Measurements from ENCODE around the gene ZNF8. TPM values are rescaled to one million over a fixed set of nuclear protein-coding genes. Genes with fewer than 3 reads are reported as not detected.

ZNF8 gene
- total RNA-seq, 4 donors from 2014 or later: 5.6 to 11.6 (median 9.5) TPM

GRCh38 chr19:58319241-58319640 lies 40.5 kb downstream of the ZNF8 start:
- Histone ChIP-seq H3K9me3 (no peaks in the 10 kb centered on the region), H3K27me3 (no peaks in the 10 kb centered on the region), H3K27ac (no peak overlapping the region), H3K4me1 (no peaks in the 10 kb centered on the region), H3K4me3 (no peak overlapping the region), H3K36me3 (peaks cover 0 to 67% of the 10 kb centered on the region in 2 donors)
- WGBS, 2 donors (ENCODE audit: low coverage in 1 of 2): 100% methylated on average over 1 to 3 of the region's 10 CpGs
- ATAC-seq: no peak
- TF ChIP-seq POLR2AphosphoS5 (IDR thresholded peaks at IDR 0.05) (no peak), CTCF (IDR thresholded peaks at IDR 0.05) (no peak), EP300 (IDR thresholded peaks at IDR 0.05) (no peak), POLR2A (IDR thresholded peaks at IDR 0.05) (no peak)

DNA sequence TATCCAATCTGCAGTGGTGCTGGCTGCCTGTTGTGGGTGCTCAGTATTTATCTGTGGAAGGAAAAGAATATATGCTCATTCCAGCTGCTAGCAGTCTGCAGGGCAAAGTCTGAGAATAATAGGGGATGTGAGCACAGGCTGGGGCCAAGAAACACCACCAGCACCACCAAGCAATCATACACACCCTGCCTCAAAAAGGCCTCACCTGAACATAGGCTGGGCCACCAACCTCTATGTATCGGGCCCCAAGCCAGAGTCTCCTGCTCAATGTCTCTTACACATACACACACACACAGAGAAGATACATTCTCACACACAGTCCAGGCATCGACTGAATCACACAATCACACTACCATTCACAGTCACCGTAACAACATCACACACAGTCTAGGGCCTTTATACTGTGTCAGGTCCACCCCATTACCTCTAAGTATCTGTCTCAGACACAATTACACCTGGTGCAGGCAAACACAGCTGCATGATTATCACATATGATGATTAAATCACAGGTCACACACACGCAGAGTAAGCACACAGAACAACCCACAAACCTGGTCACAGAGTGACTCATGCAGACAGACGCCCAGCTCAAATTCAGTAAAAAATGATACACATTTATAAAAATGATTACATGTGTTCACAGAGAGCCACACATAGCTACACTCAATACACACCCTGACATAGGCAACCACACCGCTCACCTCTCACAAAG lies 46.7 kb downstream of the ZNF8 start:
- no peak for TF ChIP-seq POLR2A (IDR thresholded peaks at IDR 0.05)
- no peak for TF ChIP-seq EP300 (IDR thresholded peaks at IDR 0.05)
- TF ChIP-seq POLR2AphosphoS5 (IDR thresholded peaks at IDR 0.05): no peak
- no peak for TF ChIP-seq CTCF (IDR thresholded peaks at IDR 0.05)
- 87 to 89% methylated on average over 3 to 6 of the region's 6 CpGs for WGBS, 2 donors (ENCODE audit: low coverage in 1 of 2)
- no peaks in the 10 kb centered on the region for H3K9me3 ChIP-seq
- peaks cover 0 to 28% of the 10 kb centered on the region in 2 donors for H3K36me3 ChIP-seq
- H3K4me1 ChIP-seq: peaks cover 3 to 38% (median 15%) of the 10 kb centered on the region in 3 donors
- peak overlapping the region in 1 of 2 donors; percentile 75 for H3K4me3 ChIP-seq
- no peaks in the 10 kb centered on the region for H3K27me3 ChIP-seq
- no peak for ATAC-seq
- H3K27ac ChIP-seq: no peak overlapping the region

GRCh38 chr19:58326501-58326913 lies 47.8 kb downstream of the ZNF8 start:
- Histone ChIP-seq H3K27me3 (no peaks in the 10 kb centered on the region), H3K4me3 (peak overlapping the region; percentile 64 to 75), H3K4me1 (peaks cover 3 to 38% (median 15%) of the 10 kb centered on the region in 3 donors), H3K9me3 (no peaks in the 10 kb centered on the region), H3K27ac (peak overlapping the region in 3 of 4 donors; percentile 95 to 97 (median 97)), H3K36me3 (peaks cover 0 to 24% of the 10 kb centered on the region in 2 donors)
- WGBS, 2 donors (ENCODE audit: low coverage in 1 of 2): 3 to 30% methylated on average over 3 to 9 of the region's 9 CpGs
- no peak for TF ChIP-seq EP300 (IDR thresholded peaks at IDR 0.05)
- TF ChIP-seq POLR2AphosphoS5 (IDR thresholded peaks at IDR 0.05): no peak
- no peak for TF ChIP-seq POLR2A (IDR thresholded peaks at IDR 0.05)
- no peak for TF ChIP-seq CTCF (IDR thresholded peaks at IDR 0.05)
- no peak for ATAC-seq

GRCh38 chr19:58326914-58327726 lies 48.4 kb downstream of the ZNF8 start, which contains the start of gene ZSCAN22:
ZSCAN22 (plus strand) TSS chr19:58326994; CDS start chr19:58334803, 7,809 bp downstream.
- TF ChIP-seq POLR2A (IDR thresholded peaks at IDR 0.05) (peak; percentile 40 to 59), POLR2AphosphoS5 (IDR thresholded peaks at IDR 0.05) (peak; percentile 52), EP300 (IDR thresholded peaks at IDR 0.05) (no peak), CTCF (IDR thresholded peaks at IDR 0.05) (peak in 2 of 4 experiments; percentile 9 to 18)
- WGBS, 2 donors (ENCODE audit: low coverage in 1 of 2): 0% methylated on average over 19 to 29 of the region's 62 CpGs
- Histone ChIP-seq H3K27me3 (no peaks in the 10 kb centered on the region), H3K27ac (peak within 1 kb of the TSS; percentile 76 to 97 (median 96)), H3K36me3 (peaks cover 0 to 18% of the 10 kb centered on the region in 2 donors), H3K9me3 (no peaks in the 10 kb centered on the region), H3K4me3 (peak within 1 kb of the TSS; percentile 64 to 75), H3K4me1 (peaks cover 3 to 38% (median 15%) of the 10 kb centered on the region in 3 donors)
- peak; percentile 98 for ATAC-seq

All from gastroesophageal sphincter (tissue), 4 donors.